B cell (primary cell): Measurements from ENCODE around the gene CTCF.

Experiments
- EZH2 ChIP-seq: IDR thresholded peaks from 2 replicates; pipeline ENCODE4 v1.6.1; 2012; ENCODE audit warnings: borderline replicate concordance, low read depth, mild to moderate bottlenecking, moderate library complexity, low read length; ENCODE audit not compliant: insufficient read depth, poor library complexity, severe bottlenecking
- TF ChIP-seq, protein P1 (sequence below): fragments of 200-600 bp; IDR thresholded peaks from one replicate; pipeline ENCODE4 v1.8.0; 2022; ENCODE audit warnings: antibody characterized with exemption, mild to moderate bottlenecking

DNA sequence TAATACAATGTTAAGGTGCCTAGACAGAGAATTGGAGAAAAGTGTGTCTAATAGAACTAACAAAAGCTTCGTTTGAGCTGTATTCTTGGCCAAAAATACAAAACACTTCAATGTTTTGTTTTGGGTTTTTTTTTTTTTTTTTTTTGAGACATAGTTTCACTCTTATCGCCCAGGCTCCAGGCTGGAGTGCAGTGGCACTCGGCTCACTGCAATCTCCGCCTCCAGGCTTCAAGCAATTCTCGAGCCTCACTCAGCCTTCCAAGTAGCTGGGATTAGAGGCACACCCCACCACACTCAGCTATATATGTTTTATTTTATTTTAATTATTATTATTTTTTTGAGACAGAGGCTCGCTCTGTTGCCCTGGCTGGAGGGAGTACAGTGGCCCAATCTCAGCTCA, 44.3 kb downstream of the CTCF start:
- no peak for TF ChIP-seq EZH2
- TF ChIP-seq, protein P1, sequence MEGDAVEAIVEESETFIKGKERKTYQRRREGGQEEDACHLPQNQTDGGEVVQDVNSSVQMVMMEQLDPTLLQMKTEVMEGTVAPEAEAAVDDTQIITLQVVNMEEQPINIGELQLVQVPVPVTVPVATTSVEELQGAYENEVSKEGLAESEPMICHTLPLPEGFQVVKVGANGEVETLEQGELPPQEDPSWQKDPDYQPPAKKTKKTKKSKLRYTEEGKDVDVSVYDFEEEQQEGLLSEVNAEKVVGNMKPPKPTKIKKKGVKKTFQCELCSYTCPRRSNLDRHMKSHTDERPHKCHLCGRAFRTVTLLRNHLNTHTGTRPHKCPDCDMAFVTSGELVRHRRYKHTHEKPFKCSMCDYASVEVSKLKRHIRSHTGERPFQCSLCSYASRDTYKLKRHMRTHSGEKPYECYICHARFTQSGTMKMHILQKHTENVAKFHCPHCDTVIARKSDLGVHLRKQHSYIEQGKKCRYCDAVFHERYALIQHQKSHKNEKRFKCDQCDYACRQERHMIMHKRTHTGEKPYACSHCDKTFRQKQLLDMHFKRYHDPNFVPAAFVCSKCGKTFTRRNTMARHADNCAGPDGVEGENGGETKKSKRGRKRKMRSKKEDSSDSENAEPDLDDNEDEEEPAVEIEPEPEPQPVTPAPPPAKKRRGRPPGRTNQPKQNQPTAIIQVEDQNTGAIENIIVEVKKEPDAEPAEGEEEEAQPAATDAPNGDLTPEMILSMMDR, result no peak
